Subcutaneous adipose tissue (tissue), 4 donors: Measurements from ENCODE around the gene MT1X. TPM values are rescaled to one million over a fixed set of nuclear protein-coding genes. Genes with fewer than 3 reads are reported as not detected.

Experiments
- total RNA-seq, 4 donors: library from RNA; depleted of rRNA; stranded (reverse); fragments of >200 nt; gene quantifications; one replicate each; pipeline ENCODE4 v1.1.0, GENCODE V29; 2016
- TF ChIP-seq, protein P1 (sequence below): fragments of 450-650 bp; IDR thresholded peaks from one replicate; pipeline ENCODE4 v1.5.1; 2016; ENCODE audit warnings: low read depth, mild to moderate bottlenecking, control low read depth, antibody characterized with exemption, moderate library complexity

The MT1X gene
- total RNA-seq, 4 donors from 2014 or later: 1,122 to 4,299 (median 2,004) TPM

DNA sequence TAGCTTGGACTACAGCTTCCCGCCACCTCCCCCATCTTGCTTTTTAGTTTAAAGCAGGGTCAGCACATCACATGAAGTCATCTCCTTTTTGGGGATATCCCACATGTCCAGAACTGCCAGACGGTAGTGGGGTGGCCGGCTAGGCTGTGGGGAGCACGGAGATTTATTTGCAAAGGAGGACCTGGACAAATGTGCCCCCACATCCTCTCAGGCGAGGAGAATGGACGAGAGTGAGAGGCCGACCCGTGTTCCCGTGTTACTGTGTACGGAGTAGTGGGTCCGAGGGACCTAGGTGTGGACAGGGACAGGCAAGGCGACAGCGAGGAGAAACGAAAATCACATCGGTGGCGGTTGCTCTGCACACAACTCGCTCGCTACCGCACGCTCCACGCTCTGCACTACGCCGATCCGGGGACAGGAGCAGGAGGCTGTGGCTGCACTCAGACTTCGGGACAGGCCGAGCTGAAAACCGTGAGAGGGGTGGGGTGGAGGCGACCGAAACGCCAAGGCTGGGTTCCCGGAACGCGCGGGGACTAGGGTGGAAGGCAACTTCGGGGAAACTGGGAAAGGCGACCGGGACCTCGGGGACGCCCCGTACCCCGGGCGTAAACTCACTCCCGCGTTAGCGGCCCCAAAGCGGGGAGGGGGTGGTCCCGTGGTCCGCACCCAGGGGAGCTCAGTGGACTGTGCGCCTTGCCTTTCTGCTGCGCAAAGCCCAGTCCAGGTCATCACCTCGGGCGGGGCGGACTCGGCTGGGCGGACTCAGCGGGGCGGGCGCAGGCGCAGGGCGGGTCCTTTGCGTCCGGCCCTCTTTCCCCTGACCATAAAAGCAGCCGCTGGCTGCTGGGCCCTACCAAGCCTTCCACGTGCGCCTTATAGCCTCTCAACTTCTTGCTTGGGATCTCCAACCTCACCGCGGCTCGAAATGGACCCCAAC, 44.2 kb upstream of the MT1X start, which contains the start of gene MT1A:
Gene MT1A (plus strand): TSS at position 853 of the 937 bp plus-strand sequence. CDS start 73 bp downstream, at position 926.
- TF ChIP-seq, protein P1, sequence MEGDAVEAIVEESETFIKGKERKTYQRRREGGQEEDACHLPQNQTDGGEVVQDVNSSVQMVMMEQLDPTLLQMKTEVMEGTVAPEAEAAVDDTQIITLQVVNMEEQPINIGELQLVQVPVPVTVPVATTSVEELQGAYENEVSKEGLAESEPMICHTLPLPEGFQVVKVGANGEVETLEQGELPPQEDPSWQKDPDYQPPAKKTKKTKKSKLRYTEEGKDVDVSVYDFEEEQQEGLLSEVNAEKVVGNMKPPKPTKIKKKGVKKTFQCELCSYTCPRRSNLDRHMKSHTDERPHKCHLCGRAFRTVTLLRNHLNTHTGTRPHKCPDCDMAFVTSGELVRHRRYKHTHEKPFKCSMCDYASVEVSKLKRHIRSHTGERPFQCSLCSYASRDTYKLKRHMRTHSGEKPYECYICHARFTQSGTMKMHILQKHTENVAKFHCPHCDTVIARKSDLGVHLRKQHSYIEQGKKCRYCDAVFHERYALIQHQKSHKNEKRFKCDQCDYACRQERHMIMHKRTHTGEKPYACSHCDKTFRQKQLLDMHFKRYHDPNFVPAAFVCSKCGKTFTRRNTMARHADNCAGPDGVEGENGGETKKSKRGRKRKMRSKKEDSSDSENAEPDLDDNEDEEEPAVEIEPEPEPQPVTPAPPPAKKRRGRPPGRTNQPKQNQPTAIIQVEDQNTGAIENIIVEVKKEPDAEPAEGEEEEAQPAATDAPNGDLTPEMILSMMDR: no peak

- TF ChIP-seq, protein P1: no peak
Measured at GRCh38 chr16:56639045-56639444, 43.2 kb upstream of the MT1X start.

DNA sequence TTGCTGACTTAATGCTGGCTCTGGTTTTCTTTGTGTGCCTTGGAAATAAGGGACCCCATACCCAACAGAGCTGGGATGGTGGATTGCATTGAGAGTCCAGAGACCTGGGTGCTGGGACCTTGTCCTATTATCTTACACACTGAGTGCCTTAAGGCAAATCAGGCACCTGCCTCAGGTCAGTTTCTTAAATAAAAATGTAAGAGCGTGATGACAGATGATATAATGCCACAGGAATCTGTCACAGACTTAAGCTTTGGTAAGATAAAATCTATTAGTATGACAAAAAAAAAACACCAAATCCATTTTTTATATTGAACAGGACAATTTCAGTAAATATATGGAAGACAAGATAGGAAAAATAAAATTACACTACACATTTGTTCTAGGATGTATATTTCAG, 42.2 kb upstream of the MT1X start:
- TF ChIP-seq, protein P1: no peak

GRCh38 chr16:56641166-56641565, 41.1 kb upstream of the MT1X start:
- TF ChIP-seq, protein P1: no peak

DNA sequence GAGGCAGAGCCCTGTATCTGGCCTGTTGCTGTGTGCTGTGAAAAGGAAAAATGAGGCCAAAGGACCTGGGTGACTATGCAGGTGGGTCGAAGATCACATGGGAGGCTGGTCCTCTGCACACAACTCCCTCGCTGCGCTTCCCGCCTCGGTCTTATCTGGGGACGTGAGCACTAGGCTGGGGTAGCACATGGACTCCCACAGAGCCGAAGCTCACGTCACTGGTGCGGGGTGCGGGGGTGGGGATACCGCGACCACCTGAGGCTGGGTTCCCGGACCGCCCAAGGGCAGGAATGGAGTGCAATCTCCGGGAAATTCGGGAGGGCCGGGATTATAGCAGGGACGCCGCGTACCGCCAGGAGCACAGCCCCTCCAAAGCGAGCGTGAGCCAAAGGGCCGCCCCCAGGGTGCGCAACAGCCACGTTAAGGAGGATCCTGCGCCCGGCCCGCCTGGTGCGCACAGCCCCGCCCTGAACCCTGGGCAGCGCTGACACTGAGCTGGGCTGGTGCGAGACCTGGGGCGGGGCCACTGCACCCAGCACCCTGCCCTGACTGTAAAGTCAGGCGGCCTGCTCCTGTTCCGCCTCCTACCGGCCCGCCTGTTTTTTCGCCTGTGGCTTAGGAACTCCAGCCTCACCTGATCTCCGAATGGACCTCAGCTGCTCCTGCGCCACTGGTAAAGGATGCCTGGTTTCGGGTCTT, 39.0 kb upstream of the MT1X start:
- TF ChIP-seq, protein P1: no peak

DNA sequence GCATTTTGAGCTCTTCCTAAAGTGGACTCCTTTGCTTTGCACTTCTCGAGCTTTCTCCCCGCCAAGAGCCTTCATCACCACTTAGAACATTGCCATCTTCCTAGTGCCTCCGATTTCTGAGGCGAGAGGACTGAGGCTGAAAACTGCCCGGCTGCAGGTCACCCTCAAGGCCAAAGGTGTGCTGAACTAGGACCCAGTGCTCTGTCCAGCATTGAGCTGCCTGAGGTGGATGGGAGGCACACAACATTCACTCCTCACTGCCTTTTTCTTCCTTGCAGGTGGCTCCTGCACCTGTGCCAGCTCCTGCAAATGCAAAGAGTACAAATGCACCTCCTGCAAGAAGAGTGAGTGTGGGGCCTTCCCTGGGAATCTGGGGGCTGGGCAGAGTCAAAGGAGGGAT, 38.4 kb upstream of the MT1X start:
- TF ChIP-seq, protein P1: no peak

DNA sequence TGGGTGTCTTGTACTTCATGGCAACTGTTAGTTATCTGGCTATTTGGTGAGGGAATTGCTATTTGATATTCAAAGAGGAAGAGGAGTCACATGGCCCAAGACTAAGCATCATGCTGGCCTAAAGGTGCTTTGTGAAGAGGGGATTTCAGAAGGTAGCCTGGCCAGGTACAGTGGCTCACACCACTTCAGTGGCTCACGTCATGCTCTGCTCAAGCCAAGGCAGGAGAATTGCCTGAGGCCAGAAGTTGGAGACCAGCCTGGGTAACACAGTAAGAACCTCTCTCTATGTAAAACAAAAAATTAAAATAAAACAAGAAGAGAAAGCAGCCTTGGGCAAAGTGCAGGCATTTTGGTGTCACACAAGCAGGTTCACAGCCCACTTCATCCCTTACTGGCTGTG, 37.0 kb upstream of the MT1X start:
- TF ChIP-seq, protein P1: no peak
